Endothelial cell (in vitro differentiated cells): ENCODE data around the gene TANGO2. TPM values are rescaled to one million over a fixed set of nuclear protein-coding genes. Genes with fewer than 3 reads are reported as not detected.

Experiments
- DNase-seq: peaks from one replicate; pipeline ENCODE4 v3.0.0; 2021; ENCODE audit warnings: low spot score
- H3K27ac Mint-ChIP-seq: one replicate; pipeline ENCODE4 v1.8.0; 2021; ENCODE audit warnings: mixed read lengths, inconsistent platforms; ENCODE audit not compliant: unreplicated experiment
- H3K27me3 Mint-ChIP-seq: one replicate; pipeline ENCODE4 v1.8.0; 2021; ENCODE audit warnings: mild to moderate bottlenecking, moderate library complexity, mixed read lengths, inconsistent platforms; ENCODE audit not compliant: unreplicated experiment
- H3K36me3 Mint-ChIP-seq: one replicate; pipeline ENCODE4 v1.8.0; 2021; ENCODE audit warnings: mild to moderate bottlenecking, low read depth, mixed read lengths, inconsistent platforms; ENCODE audit not compliant: unreplicated experiment
- H3K4me1 Mint-ChIP-seq: one replicate; pipeline ENCODE4 v1.8.0; 2021; ENCODE audit warnings: mild to moderate bottlenecking, mixed read lengths, inconsistent platforms; ENCODE audit not compliant: unreplicated experiment
- H3K4me3 Mint-ChIP-seq: one replicate; pipeline ENCODE4 v1.8.0; 2021; ENCODE audit warnings: mild to moderate bottlenecking, mixed read lengths, inconsistent platforms; ENCODE audit not compliant: unreplicated experiment
- H3K9me3 Mint-ChIP-seq: one replicate; pipeline ENCODE4 v1.8.0; 2021; ENCODE audit warnings: mixed read lengths, inconsistent platforms; ENCODE audit not compliant: unreplicated experiment
- total RNA-seq: library from RNA; stranded (reverse); fragmentation: NEBNext Ultra II Directional; extraction: Animal tissue kit (Norgen Biotek cat#: 25700); gene quantifications from one replicate; pipeline ENCODE4 v1.2.1, GENCODE V29; 2021; ENCODE audit not compliant: unreplicated experiment
- TF ChIP-seq, protein P1 (sequence below): fragments of 200-600 bp; sonication (generic); IDR thresholded peaks from one replicate; pipeline ENCODE4 v1.5.0; 2021; ENCODE audit warnings: antibody characterized with exemption; ENCODE audit not compliant: unreplicated experiment

The TANGO2 gene
- total RNA-seq, 1 donor from 2014 or later = 15.3 TPM

DNA sequence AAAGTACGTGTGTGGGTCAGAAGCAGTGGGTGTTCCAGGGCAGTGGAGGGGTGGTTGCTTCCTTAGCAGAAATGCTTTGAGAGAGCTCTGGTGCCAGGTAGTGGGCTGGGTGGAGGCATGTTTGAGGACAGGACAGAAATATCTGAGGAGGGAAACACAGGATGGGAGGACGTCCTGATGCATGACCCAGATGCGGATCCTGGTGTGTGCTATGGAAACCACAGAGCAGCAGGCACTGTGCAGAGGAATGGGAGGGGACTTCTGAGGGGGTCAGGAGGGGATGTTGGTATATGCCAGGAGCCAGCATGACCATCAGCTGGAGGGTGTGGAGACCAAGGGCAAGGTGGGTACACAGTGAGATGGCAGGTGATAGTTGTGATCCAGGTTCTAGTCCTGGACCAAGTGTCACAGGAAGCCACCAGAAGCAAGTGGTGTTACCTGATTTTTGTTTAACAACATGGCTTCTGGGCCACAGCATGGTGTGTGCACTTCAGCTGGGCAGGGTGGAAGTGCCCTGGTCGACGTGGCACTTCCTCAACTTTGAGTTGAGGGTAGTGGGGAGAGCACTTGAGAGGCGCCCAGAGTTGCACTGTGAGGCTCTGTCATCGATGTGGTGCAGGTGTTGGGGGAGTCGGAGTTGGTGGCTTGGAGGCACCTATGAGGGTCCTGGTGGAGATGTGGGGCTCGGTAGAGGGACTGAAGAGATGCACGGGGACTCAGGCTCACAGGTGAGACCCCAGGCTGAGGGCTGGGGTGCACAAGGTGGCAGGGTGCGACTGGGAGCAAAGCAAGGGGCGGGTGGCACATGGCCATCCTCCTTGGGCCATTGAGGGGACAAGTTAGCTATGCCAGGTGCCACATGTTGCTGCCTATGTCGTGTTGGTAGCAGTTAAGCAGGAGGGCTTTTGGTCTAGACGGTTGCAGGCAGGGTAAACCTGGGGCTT is 66.7 kb downstream of the TANGO2 start:
- peaks cover 13% of the 10 kb centered on the region for H3K27me3 Mint-ChIP-seq
- H3K27ac Mint-ChIP-seq = peak overlapping the region; percentile 77
- peak overlapping the region; percentile 72 for H3K4me3 Mint-ChIP-seq
- DNase-seq = no peak
- TF ChIP-seq, protein P1, sequence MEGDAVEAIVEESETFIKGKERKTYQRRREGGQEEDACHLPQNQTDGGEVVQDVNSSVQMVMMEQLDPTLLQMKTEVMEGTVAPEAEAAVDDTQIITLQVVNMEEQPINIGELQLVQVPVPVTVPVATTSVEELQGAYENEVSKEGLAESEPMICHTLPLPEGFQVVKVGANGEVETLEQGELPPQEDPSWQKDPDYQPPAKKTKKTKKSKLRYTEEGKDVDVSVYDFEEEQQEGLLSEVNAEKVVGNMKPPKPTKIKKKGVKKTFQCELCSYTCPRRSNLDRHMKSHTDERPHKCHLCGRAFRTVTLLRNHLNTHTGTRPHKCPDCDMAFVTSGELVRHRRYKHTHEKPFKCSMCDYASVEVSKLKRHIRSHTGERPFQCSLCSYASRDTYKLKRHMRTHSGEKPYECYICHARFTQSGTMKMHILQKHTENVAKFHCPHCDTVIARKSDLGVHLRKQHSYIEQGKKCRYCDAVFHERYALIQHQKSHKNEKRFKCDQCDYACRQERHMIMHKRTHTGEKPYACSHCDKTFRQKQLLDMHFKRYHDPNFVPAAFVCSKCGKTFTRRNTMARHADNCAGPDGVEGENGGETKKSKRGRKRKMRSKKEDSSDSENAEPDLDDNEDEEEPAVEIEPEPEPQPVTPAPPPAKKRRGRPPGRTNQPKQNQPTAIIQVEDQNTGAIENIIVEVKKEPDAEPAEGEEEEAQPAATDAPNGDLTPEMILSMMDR = no peak
- peaks cover 64% of the 10 kb centered on the region for H3K36me3 Mint-ChIP-seq
- peaks cover 24% of the 10 kb centered on the region for H3K4me1 Mint-ChIP-seq
- no peaks in the 10 kb centered on the region for H3K9me3 Mint-ChIP-seq

DNA sequence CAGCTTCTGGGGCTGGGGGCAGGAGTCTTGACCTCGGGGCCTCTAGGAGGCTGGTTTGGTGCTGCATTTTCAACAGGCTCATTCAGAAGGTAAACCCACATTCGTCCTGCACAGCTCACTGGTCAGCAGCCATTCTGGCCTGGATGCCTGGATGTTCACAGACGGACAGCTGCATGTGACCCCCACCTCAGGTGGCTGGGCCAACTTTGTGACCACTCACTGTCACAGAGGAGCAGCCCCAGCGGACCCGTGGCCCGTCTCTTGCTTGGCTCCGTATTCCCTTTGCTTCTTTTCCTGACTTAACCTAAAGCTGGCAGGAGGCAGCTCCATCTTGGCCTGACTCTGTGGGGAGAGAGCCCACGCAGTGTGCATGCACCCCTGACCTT is 67.3 kb downstream of the TANGO2 start:
- H3K36me3 Mint-ChIP-seq = peaks cover 61% of the 10 kb centered on the region
- H3K9me3 Mint-ChIP-seq = no peaks in the 10 kb centered on the region
- no peak overlapping the region for H3K27ac Mint-ChIP-seq
- H3K4me1 Mint-ChIP-seq = peaks cover 17% of the 10 kb centered on the region
- no peak overlapping the region for H3K4me3 Mint-ChIP-seq
- DNase-seq = no peak
- TF ChIP-seq, protein P1 = no peak
- peaks cover 10% of the 10 kb centered on the region for H3K27me3 Mint-ChIP-seq

- Mint-ChIP-seq H3K27ac (no peak overlapping the region), H3K36me3 (peaks cover 68% of the 10 kb centered on the region), H3K27me3 (peaks cover 10% of the 10 kb centered on the region), H3K4me3 (peak overlapping the region; percentile 59), H3K9me3 (no peaks in the 10 kb centered on the region), H3K4me1 (peaks cover 6% of the 10 kb centered on the region)
- TF ChIP-seq, protein P1 = no peak
- no peak for DNase-seq
Observed at GRCh38 chr22:20089226-20089976, 68.5 kb downstream of the TANGO2 start.

GRCh38 chr22:20089977-20090729 is 69.2 kb downstream of the TANGO2 start:
- DNase-seq = no peak
- Mint-ChIP-seq H3K27me3 (peaks cover 10% of the 10 kb centered on the region), H3K9me3 (no peaks in the 10 kb centered on the region), H3K27ac (no peak overlapping the region), H3K4me3 (peak overlapping the region; percentile 59), H3K4me1 (peaks cover 3% of the 10 kb centered on the region), H3K36me3 (peaks cover 71% of the 10 kb centered on the region)
- TF ChIP-seq, protein P1 = no peak
